ENCODE data around the gene NCAPG2.
"Not testable (repeated sequence)": the region's sequence is repeated elsewhere in the genome, so short reads cannot be mapped to it uniquely, and the experiment has no call there.

Gene NCAPG2

DNA sequence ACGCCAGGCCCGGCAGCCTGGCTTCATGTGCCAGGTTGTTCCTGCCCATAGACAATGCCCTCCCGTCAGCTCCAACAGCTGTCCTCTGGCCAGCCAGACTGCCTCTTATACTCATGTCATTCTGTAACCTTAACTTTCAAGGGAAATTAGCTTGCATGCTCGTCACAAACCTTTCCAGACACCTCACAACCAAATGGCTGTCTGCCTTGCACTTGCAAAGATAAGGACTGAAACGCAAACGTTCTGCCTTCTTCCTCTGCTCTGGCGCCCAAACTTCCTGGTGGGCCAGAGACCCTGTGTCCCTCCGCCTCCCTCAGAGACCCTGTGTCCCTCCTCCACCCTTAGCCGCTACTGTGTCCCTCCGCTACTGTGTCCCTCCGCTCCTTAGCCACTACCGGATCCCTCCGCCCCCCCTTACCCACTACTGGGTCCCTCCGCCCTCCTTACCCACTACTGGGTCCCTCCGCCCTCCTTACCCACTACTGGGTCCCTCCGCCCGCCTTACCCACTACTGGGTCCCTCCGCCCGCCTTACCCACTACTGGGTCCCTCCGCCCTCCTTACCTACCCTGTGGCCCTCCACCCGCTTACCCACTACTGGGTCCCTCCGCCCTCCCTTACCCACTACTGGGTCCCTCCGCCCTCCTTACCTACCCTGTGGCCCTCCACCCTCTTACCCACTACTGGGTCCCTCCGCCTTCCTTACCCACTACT lies 37.5 kb downstream of the NCAPG2 start:
- DNase-seq (ENCODE audit: low spot score): not testable (repeated sequence)

DNA sequence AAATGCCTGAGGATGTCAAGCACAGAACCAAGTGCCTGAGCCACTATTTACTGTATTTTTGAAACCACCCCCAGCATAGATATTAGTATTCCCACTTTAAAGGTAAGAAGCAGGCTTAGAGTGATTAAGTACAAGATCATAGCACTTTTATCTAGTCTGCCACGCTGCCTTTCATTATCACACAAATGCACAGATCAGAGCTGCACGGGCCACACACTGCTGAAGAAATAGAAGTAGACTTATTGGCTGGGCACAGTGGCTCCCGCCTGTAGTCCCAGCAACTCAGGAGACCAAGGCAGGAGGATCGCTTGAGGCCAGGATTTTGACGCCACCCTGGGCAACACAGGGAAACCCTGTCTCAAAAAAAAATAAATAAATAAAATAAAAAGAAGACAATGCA lies 38.2 kb downstream of the NCAPG2 start:
- no peak for DNase-seq (ENCODE audit: low spot score)

DNA sequence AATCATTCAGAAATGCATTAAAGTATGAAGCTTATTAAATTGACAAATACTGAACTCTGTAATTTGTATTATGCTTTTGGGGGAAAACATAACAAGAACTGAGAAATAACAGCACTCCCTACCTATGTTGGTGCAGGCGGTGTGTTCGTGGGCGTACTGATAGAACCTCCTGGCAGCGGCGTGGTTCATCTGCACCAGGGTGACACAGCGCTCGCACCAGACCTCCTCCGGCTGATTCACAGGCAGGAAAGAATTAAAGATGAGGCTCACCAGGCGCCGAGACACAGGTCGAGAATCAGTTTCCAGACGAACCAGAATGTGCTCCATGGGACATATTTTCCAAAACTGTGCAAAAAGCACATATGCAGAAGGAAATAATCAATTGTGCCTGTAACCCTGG lies 40.2 kb downstream of the NCAPG2 start:
- no peak for DNase-seq (ENCODE audit: low spot score)

- no peak for DNase-seq (ENCODE audit: low spot score)
Observed at GRCh38 chr7:158663428-158663741, 41.2 kb downstream of the NCAPG2 start.

DNA sequence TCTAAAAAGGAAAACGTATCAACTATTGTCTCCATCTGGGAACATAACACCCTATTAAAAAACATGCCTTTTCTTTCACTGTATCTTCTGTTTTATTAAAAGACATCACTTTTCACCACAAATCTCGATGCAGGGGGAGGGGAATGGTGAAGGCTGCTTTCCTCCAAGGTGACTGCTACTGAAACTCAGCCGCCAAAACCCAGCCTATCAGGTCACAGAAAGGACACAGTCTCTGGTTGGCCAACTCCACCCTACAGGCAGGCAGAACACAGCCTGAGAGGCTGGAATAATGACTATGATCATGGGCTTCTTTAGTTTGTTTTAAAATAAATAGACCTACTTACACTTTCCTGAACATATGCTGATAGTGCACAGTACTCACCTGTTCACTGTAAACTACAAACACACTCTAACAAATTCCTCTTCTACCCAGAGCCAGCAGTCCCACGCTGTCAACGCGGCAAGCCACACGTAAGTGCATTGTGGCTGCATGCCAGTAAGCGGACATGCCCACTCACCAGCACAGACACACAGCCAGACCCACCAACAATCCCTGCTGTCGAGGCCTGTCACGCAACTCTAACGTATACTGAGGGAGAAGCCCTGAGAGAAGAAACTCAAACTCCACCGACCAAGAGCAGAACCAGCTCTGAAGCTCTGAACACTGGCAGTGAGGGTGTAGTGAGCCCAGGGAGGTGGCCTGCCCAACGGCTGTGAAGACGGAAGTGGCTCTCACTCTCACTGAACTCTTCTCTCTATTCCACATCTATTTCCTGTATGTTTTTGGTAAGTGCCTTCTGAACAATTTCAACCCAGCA lies 41.8 kb downstream of the NCAPG2 start:
- DNase-seq (ENCODE audit: low spot score): no peak

- DNase-seq (ENCODE audit: low spot score): no peak
Observed at GRCh38 chr7:158658475-158658874, 46.1 kb downstream of the NCAPG2 start.

DNA sequence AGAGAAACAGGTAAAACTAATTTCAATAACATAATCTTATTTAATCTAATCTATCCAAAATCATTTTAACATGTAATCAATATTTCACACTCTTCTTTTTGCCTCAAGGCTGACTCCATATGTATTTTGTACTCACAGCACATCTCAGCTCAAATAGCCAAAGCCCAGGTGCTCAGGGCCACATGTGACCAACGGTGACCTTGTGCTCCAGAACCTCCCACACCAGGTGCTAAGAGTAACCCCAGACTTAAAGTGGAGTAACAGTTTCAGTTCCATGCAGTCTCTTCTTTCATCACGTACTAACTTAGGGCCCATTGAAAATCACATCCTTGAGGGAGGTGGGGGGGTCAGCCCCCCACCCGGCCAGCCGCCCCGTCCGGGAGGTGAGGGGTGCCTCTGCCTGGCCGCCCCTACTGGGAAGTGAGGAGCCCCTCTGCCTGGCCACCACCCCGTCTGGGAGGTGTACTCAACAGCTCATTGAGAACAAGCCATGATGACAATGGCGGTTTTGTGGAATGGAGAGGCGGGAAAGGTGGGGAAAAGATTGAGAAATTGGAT lies 47.3 kb downstream of the NCAPG2 start:
- no peak for DNase-seq (ENCODE audit: low spot score)

- no peak for DNase-seq (ENCODE audit: low spot score)
Observed at GRCh38 chr7:158655931-158656441, 48.6 kb downstream of the NCAPG2 start.

DNA sequence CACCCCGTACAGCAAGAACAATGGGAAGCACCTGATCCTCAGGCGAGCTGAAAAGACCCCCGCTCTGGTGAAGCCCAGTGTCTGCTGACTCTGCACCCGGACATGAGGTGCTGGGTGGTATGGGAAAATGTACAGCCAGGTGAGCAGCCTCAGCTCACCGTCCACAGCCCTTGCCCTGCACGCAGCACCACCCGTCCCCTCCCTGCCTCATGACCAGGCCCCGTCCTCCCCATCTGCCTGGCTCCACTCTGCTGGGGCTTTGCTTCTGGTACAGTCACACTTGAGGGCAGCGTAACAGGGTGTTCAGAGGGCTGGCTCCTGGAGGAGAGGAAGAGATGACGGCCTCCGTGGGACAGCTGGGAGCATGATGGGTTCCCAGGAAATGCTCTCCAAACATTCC lies 49.1 kb downstream of the NCAPG2 start:
- DNase-seq (ENCODE audit: low spot score): no peak

DNA sequence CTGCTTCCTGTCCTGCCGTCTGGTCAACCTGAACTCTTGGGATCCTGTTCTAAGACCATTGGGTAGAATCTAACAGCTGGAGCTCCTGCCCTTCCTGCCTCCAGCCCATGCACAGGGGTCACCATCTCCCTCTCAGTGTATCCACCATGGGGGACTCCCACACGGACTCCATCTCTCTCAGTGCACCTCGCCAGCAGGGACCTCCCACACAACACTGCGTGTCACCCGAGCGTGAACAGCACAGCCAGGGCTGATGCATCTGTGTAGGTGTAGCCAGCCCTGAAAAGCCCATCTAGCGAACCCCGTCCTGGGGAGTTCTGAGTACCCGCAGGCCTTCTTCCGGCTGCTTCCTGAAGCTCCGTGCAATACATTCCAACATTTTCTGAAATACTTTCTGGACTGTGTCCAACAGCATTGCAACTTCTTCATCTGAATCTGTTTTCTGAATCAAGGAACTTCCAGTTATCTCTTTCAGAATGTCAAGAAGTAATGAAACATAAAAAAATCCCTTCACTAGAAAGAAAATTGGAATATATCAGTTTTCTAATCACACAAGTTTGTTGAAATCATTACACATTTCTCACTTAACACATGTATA lies 52.5 kb downstream of the NCAPG2 start:
- no peak for DNase-seq (ENCODE audit: low spot score)

GRCh38 chr7:158650821-158651225 lies 53.8 kb downstream of the NCAPG2 start:
- peak; percentile 89 for DNase-seq (ENCODE audit: low spot score)

GRCh38 chr7:158649279-158649678 lies 55.3 kb downstream of the NCAPG2 start:
- peak; percentile 87 for DNase-seq (ENCODE audit: low spot score)

- DNase-seq (ENCODE audit: low spot score): peak; percentile 17
Observed at GRCh38 chr7:158648787-158649186, 55.8 kb downstream of the NCAPG2 start.

DNA sequence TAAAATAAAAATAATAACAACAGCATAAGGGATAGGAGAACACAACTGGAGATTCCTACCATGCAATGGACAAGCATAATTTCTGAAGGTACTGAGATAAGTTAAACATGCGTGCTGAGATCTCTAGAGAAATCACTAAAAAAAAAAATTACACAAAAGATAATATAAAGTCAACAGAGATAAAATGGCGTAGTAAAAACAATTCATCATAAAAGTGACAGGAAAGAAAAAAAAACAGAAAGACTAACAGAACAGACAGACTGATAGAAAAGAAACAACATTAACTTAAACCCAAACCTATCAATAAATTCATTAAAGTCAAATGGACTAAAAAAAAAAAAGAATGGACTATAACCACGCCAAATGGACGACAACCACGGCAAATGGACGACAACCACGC lies 56.4 kb downstream of the NCAPG2 start:
- DNase-seq (ENCODE audit: low spot score): no peak

DNA sequence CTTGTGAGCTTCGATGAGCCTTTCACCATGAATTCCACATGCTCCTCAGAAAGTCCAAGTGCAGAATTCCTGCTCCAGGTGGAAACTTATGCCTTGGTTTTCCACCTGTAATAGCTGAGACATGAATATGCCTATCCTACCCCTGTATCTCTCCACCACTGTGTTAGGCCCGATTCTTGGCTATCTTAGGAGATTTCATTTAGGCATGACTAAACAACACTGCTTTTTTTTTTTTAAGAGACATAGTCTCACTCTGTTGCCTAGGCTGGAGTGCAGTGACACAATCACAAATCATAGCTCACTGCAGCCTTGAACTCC lies 57.2 kb downstream of the NCAPG2 start:
- DNase-seq (ENCODE audit: low spot score): no peak

- DNase-seq (ENCODE audit: low spot score): no peak
Observed at GRCh38 chr7:158646766-158647474, 57.7 kb downstream of the NCAPG2 start.

DNA sequence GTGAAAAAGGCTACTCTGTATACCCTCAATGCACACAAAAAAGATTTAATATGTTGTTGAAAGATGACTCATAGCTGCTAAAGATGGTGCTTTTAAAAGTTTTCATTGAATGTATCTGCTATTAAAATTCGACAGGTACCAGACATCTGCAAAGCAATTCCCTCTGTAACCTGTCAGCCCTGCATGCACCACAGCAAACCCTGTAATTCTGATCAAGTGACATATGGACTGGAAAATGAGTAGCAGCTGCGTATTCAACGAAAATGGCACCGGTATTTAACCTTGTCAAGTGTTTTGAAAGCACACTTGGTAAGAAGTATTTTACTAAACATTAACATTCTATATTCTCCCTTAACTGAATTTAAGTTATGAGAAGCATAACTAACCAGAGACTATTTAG lies 58.8 kb downstream of the NCAPG2 start:
- no peak for DNase-seq (ENCODE audit: low spot score)

- DNase-seq (ENCODE audit: low spot score): no peak
Observed at GRCh38 chr7:158642149-158642548, 62.5 kb downstream of the NCAPG2 start.

DNA sequence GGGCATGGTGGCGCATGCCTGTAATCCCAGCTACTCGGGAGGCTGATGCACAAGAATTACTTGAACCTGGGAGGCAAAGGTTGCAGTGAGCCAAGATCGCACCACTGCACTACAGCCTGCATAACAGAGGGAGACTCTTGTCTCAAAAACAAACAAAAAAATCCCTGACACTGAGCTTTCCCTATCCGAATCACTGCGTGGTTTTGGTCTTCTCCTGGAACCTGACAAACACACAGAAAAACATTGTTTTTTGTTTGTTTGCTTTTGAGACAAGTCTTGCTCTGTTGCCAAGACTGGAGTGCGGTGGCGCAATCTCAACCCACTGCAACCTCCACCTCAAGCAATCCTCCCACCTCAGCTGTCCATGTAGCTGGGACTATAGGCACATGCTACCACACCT lies 66.6 kb downstream of the NCAPG2 start:
- DNase-seq (ENCODE audit: low spot score): no peak

- DNase-seq (ENCODE audit: low spot score): no peak
Observed at GRCh38 chr7:158633055-158633956, 71.3 kb downstream of the NCAPG2 start.

GRCh38 chr7:158631574-158632195 lies 72.9 kb downstream of the NCAPG2 start:
- DNase-seq (ENCODE audit: low spot score): no peak
